Neuronal stem cell (in vitro differentiated cells): ENCODE results near the gene PAX7.
A peak's percentile ranks its signal among the peaks of the same experiment; 100 is the strongest.

Experiments used
- DNase-seq: peaks from one replicate; pipeline ENCODE4 v3.0.0-alpha.2; 2013; ENCODE audit warnings: low spot score
- H2AFZ ChIP-seq: one replicate; pipeline ENCODE4 v1.6.1; 2013; ENCODE audit warnings: mild to moderate bottlenecking, low read length, inconsistent platforms
- H2AK5ac ChIP-seq: 2 replicates; pipeline ENCODE4 v1.6.1; 2013; ENCODE audit warnings: low read depth, mild to moderate bottlenecking, inconsistent platforms, low read length, moderate library complexity, mixed read lengths
- H2BK120ac ChIP-seq: 2 replicates; pipeline ENCODE4 v1.6.1; 2013; ENCODE audit warnings: low read depth, mild to moderate bottlenecking, inconsistent platforms, low read length, moderate library complexity, mixed read lengths
- H2BK12ac ChIP-seq: one replicate; pipeline ENCODE4 v1.6.1; 2013; ENCODE audit warnings: low read length, inconsistent platforms
- H2BK15ac ChIP-seq: 2 replicates; pipeline ENCODE4 v1.6.1; 2013; ENCODE audit warnings: mild to moderate bottlenecking, low read length, inconsistent platforms, mixed read lengths
- H2BK5ac ChIP-seq: one replicate; pipeline ENCODE4 v1.6.1; 2013; ENCODE audit warnings: inconsistent platforms, mild to moderate bottlenecking, low read length, moderate library complexity
- H3K14ac ChIP-seq: one replicate; pipeline ENCODE4 v1.6.1; 2013; ENCODE audit warnings: low read length, inconsistent platforms
- H3K18ac ChIP-seq: 2 replicates; pipeline ENCODE4 v1.6.1; 2013; ENCODE audit warnings: low read length, inconsistent platforms
- H3K23ac ChIP-seq: 2 replicates; pipeline ENCODE4 v1.6.1; 2013; ENCODE audit warnings: low read depth, mild to moderate bottlenecking, mixed read lengths, low read length, inconsistent platforms; ENCODE audit not compliant: poor library complexity
- H3K27ac ChIP-seq: replicated peaks from 3 replicates; pipeline ENCODE4 v1.5.1; 2013; ENCODE audit warnings: low read length, inconsistent platforms
- H3K27me3 ChIP-seq, 3 experiments: 2 replicates each; pipeline ENCODE4 v1.6.1; 2013; ENCODE audit warnings: low read length in 3 of 3, mild to moderate bottlenecking in 2 of 3, inconsistent platforms in 1 of 3, low read depth in 1 of 3, mixed read lengths in 1 of 3, moderate library complexity in 1 of 3; ENCODE audit not compliant: control insufficient read depth in 3 of 3, insufficient read depth in 3 of 3
- H3K36me3 ChIP-seq, 2 donors: replicated peaks in 1 of 2; 2 replicates each; pipeline ENCODE4 v1.6.1; 2013; ENCODE audit warnings: low read length in 2 of 2; ENCODE audit not compliant: control insufficient read depth in 2 of 2, insufficient read depth in 2 of 2
- H3K4ac ChIP-seq: 2 replicates; pipeline ENCODE4 v1.6.1; 2013; ENCODE audit warnings: inconsistent platforms, mild to moderate bottlenecking, low read length, moderate library complexity
- H3K4me1 ChIP-seq, 2 donors: 1 replicate in 1 of 2; 2 replicates in 1 of 2; pipeline ENCODE4 v1.6.1; 2013; ENCODE audit warnings: low read length in 2 of 2, low read depth in 1 of 2; ENCODE audit not compliant: control insufficient read depth in 2 of 2, insufficient read depth in 1 of 2
- H3K4me2 ChIP-seq: one replicate; pipeline ENCODE4 v1.6.1; 2013; ENCODE audit warnings: mild to moderate bottlenecking, low read length, inconsistent platforms; ENCODE audit not compliant: insufficient read depth, poor library complexity, severe bottlenecking
- H3K4me3 ChIP-seq, 2 donors: 2 replicates each; pipeline ENCODE4 v1.5.1; 2013; ENCODE audit warnings: low read length in 2 of 2, mild to moderate bottlenecking in 2 of 2, inconsistent platforms in 1 of 2, moderate library complexity in 1 of 2
- H3K79me1 ChIP-seq: one replicate; pipeline ENCODE4 v1.6.1; 2013; ENCODE audit warnings: low read depth, mild to moderate bottlenecking, inconsistent platforms, low read length, moderate library complexity
- H3K9ac ChIP-seq: one replicate; pipeline ENCODE4 v1.6.1; 2013; ENCODE audit warnings: mild to moderate bottlenecking, low read depth, low read length, inconsistent platforms; ENCODE audit not compliant: poor library complexity
- H3K9me3 ChIP-seq, 2 donors: replicated peaks in 1 of 2; 2 replicates each; pipeline versions ENCODE3 to v1.6.1; 2013; ENCODE audit warnings: low read length in 2 of 2, mild to moderate bottlenecking in 2 of 2, inconsistent platforms in 1 of 2, low read depth in 1 of 2, mixed read lengths in 1 of 2, moderate library complexity in 1 of 2; ENCODE audit not compliant: control insufficient read depth in 2 of 2, insufficient read depth in 1 of 2
- H4K8ac ChIP-seq: one replicate; pipeline ENCODE4 v1.6.1; 2013; ENCODE audit warnings: low read depth, mild to moderate bottlenecking, inconsistent platforms, low read length, moderate library complexity
- H4K91ac ChIP-seq: one replicate; pipeline ENCODE4 v1.6.1; 2013; ENCODE audit warnings: low read length, low read depth, mild to moderate bottlenecking, inconsistent platforms; ENCODE audit not compliant: poor library complexity
- WGBS, 2 donors: extraction: QIAGEN DNeasy Blood & Tissue Kit; methylation state at CpG; one replicate each; pipeline ENCODE4 v1.1.7; 2013; ENCODE audit warnings: missing lambda C conversion rate in 2 of 2, mixed read lengths in 1 of 2; ENCODE audit not compliant: insufficient read length in 2 of 2, insufficient replicate concordance in 1 of 2; ENCODE audit errors: extremely low coverage in 2 of 2; 5-methylcytosine and 5-hydroxymethylcytosine counted together

Gene PAX7

GRCh38 chr1:18661404-18662285 lies 31.0 kb downstream of the PAX7 start:
- H3K27me3 ChIP-seq = peaks cover 5 to 50% (median 30%) of the 10 kb centered on the region in 3 experiments
- H3K27ac ChIP-seq = no peak overlapping the region

GRCh38 chr1:18662286-18662639 lies 31.6 kb downstream of the PAX7 start:
- Histone ChIP-seq H3K9ac (no peak overlapping the region), H3K23ac (no peak overlapping the region), H3K36me3 (no peaks in the 10 kb centered on the region), H3K4ac (no peak overlapping the region), H3K9me3 (peaks cover 0 to 2% of the 10 kb centered on the region in 2 donors), H3K4me2 (no peak overlapping the region), H2BK15ac (no peak overlapping the region), H3K14ac (no peak overlapping the region), H4K91ac (no peak overlapping the region), H4K8ac (no peak overlapping the region), H2BK12ac (no peak overlapping the region), H2AFZ (no peak overlapping the region), H2AK5ac (no peak overlapping the region), H3K4me3 (no peak overlapping the region), H3K27ac (no peak overlapping the region), H2BK5ac (no peak overlapping the region), H2BK120ac (no peak overlapping the region), H3K4me1 (peaks cover 7 to 11% of the 10 kb centered on the region in 2 donors), H3K79me1 (no peaks in the 10 kb centered on the region), H3K18ac (peak overlapping the region; percentile 75), H3K27me3 (peaks cover 5 to 48% (median 27%) of the 10 kb centered on the region in 3 experiments)
- DNase-seq = no peak
- WGBS, 2 donors = no CpG with 5 or more reads among the region's 5 CpGs

More at GRCh38 chr1:18661404-18662285, 31.0 kb downstream of the PAX7 start:
- Histone ChIP-seq H2AFZ (no peak overlapping the region), H4K91ac (no peak overlapping the region), H3K9ac (no peak overlapping the region), H2AK5ac (no peak overlapping the region), H3K4ac (no peak overlapping the region), H3K4me2 (no peak overlapping the region), H3K4me1 (peaks cover 11 to 15% of the 10 kb centered on the region in 2 donors), H3K14ac (no peak overlapping the region), H3K23ac (no peak overlapping the region), H3K79me1 (no peaks in the 10 kb centered on the region), H3K9me3 (peaks cover 0 to 2% of the 10 kb centered on the region in 2 donors), H2BK5ac (no peak overlapping the region), H2BK12ac (no peak overlapping the region), H3K36me3 (no peaks in the 10 kb centered on the region), H2BK120ac (no peak overlapping the region), H3K4me3 (no peak overlapping the region), H2BK15ac (no peak overlapping the region), H4K8ac (no peak overlapping the region), H3K18ac (peak overlapping the region; percentile 75)
- no peak for DNase-seq
- WGBS, 2 donors = no CpG with 5 or more reads among the region's 17 CpGs

- H2BK120ac ChIP-seq = no peak overlapping the region
- no peak overlapping the region for H2AFZ ChIP-seq
- no peaks in the 10 kb centered on the region for H3K36me3 ChIP-seq
- H3K79me1 ChIP-seq = no peaks in the 10 kb centered on the region
- no CpG with 5 or more reads among the region's 7 CpGs for WGBS, 2 donors
- no peak overlapping the region for H2AK5ac ChIP-seq
- no peak overlapping the region for H3K4ac ChIP-seq
- H4K8ac ChIP-seq = no peak overlapping the region
- no peak overlapping the region for H2BK15ac ChIP-seq
- no peak overlapping the region for H4K91ac ChIP-seq
- peaks cover 0 to 3% of the 10 kb centered on the region in 2 donors for H3K4me1 ChIP-seq
- H3K14ac ChIP-seq = no peak overlapping the region
- no peak overlapping the region for H3K18ac ChIP-seq
- peaks cover 0 to 25% (median 18%) of the 10 kb centered on the region in 3 experiments for H3K27me3 ChIP-seq
- no peaks in the 10 kb centered on the region for H3K9me3 ChIP-seq
- H3K4me2 ChIP-seq = no peak overlapping the region
- H3K9ac ChIP-seq = no peak overlapping the region
- no peak overlapping the region for H2BK5ac ChIP-seq
- H3K4me3 ChIP-seq = no peak overlapping the region
- DNase-seq = no peak
- H3K23ac ChIP-seq = no peak overlapping the region
- no peak overlapping the region for H3K27ac ChIP-seq
- no peak overlapping the region for H2BK12ac ChIP-seq
Observed at GRCh38 chr1:18666317-18666920, 35.8 kb downstream of the PAX7 start.

- Histone ChIP-seq H3K4me1 (no peaks in the 10 kb centered on the region), H3K4ac (no peak overlapping the region), H3K27me3 (peaks cover 0 to 28% (median 16%) of the 10 kb centered on the region in 3 experiments), H2BK120ac (no peak overlapping the region), H4K8ac (no peak overlapping the region), H2BK5ac (no peak overlapping the region), H3K79me1 (no peaks in the 10 kb centered on the region), H4K91ac (no peak overlapping the region), H3K18ac (no peak overlapping the region), H3K14ac (no peak overlapping the region), H3K9me3 (no peaks in the 10 kb centered on the region), H2BK12ac (no peak overlapping the region), H3K4me2 (no peak overlapping the region), H2BK15ac (no peak overlapping the region), H3K36me3 (no peaks in the 10 kb centered on the region), H3K4me3 (no peak overlapping the region), H3K27ac (no peak overlapping the region), H3K23ac (no peak overlapping the region), H2AFZ (no peak overlapping the region), H3K9ac (no peak overlapping the region), H2AK5ac (no peak overlapping the region)
- WGBS, 2 donors = no CpG with 5 or more reads among the region's 6 CpGs
- DNase-seq = no peak
Observed at GRCh38 chr1:18667333-18667732, 36.7 kb downstream of the PAX7 start.
